Stimulated activated naive CD4-positive, alpha-beta T cell treated with Interleukin-2 at 50 U/mL for 16 hours (primary cell): ENCODE data around the gene LPGAT1.

ENCODE experiments used
- DNase-seq: peaks from one replicate; lab custom pipeline; 2025; lab: John Stamatoyannopoulos, UW

LPGAT1 gene

GRCh38 chr1:211762206-211762605 is 68.4 kb downstream of the LPGAT1 start:
- DNase-seq: no peak

GRCh38 chr1:211761400-211761799 is 69.2 kb downstream of the LPGAT1 start:
- DNase-seq: no peak

DNA sequence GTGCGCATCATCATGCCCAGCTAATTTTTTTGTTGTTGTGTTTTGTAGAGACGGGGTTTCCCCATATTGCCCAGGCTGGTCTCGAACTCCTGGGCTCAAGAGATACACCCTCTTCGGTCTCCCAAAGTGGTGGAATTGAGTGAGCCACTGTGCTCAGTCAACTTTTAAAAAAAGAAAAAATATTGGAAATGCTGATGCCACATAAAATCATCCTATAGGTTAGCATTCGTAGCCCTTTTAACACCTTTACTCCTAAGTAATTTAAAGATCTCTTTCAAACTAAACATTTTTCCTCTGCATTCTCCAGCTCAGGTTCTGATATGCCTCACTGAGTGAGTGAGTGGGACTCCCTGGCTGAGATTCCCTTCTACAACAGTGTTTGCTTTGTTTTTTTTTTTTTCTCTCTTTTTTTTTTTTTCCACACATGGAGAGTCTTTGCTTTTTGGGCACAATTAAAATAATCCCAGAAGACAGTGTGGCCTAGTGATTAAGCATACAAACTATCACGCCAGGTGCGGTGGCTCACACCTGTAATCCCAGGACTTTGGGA is 74.0 kb downstream of the LPGAT1 start:
- no peak for DNase-seq

GRCh38 chr1:211753649-211754251 is 76.8 kb downstream of the LPGAT1 start:
- no peak for DNase-seq

GRCh38 chr1:211752951-211753486 is 77.5 kb downstream of the LPGAT1 start:
- no peak for DNase-seq

DNA sequence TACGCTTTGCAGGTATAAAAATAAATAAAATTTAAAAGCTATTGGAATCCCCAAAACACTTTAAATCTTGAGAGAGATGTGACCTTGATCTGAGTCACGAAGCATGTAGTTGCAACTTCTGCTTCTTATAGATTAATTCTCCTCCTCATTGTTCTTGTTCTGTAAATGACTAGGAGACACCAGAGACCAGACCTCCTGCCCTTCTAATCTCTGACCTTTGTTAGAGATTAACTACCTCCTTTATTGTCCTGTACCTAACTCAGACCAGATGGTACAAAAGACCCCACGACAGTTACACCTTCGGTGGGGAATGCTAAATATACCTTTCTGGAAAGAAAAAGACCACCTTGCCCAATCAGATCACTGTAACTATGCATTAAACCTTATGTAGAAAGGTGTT is 78.2 kb downstream of the LPGAT1 start:
- DNase-seq: no peak

- no peak for DNase-seq
Observed at GRCh38 chr1:211751438-211751837, 79.1 kb downstream of the LPGAT1 start.

GRCh38 chr1:211750599-211750998 is 80.0 kb downstream of the LPGAT1 start:
- DNase-seq: no peak

- no peak for DNase-seq
Observed at GRCh38 chr1:211749251-211749650, 81.3 kb downstream of the LPGAT1 start.

GRCh38 chr1:211748810-211749209 is 81.8 kb downstream of the LPGAT1 start:
- no peak for DNase-seq

- DNase-seq: no peak
Observed at GRCh38 chr1:211742889-211743529, 87.6 kb downstream of the LPGAT1 start.

- no peak for DNase-seq
Observed at GRCh38 chr1:211742272-211742671, 88.3 kb downstream of the LPGAT1 start.

DNA sequence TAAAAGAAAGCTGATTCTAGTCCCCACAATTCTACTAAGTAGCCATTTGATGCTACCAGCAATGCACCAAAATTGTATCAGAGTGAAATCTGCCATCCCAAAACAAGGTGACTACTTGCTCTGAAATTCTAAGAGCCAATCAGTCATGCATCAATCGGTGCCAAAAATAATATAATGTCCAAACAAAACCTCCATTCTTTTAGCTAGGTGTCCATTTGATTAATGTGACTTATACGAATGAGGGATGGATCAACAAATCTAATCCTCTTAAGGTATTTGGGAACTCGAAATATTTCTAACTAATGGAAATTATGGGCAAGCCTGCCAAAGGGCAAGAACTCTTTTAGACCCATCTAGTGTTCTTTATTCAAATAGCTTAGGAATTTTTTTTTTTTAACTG is 88.8 kb downstream of the LPGAT1 start:
- no peak for DNase-seq

DNA sequence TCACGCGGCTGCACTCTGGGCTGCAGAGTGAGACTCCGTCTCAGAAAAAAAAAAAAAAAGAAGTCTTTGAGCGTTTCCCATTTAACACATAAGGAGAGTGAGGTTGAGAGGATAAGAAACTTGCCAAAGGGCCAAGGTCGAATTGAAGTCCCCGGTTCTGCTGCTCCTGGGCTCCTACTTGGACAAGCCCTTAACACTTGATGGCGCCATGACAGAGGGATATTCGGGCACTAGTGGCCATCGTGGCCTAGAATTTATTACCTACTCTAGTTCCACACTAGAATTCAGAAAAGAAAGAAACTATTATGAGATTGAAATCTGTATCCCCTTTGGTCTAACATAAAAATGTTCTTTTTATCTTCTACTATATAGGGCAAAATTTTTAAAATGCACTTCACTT is 89.4 kb downstream of the LPGAT1 start:
- DNase-seq: no peak

- DNase-seq: no peak
Observed at GRCh38 chr1:211739671-211740411, 90.7 kb downstream of the LPGAT1 start.

DNA sequence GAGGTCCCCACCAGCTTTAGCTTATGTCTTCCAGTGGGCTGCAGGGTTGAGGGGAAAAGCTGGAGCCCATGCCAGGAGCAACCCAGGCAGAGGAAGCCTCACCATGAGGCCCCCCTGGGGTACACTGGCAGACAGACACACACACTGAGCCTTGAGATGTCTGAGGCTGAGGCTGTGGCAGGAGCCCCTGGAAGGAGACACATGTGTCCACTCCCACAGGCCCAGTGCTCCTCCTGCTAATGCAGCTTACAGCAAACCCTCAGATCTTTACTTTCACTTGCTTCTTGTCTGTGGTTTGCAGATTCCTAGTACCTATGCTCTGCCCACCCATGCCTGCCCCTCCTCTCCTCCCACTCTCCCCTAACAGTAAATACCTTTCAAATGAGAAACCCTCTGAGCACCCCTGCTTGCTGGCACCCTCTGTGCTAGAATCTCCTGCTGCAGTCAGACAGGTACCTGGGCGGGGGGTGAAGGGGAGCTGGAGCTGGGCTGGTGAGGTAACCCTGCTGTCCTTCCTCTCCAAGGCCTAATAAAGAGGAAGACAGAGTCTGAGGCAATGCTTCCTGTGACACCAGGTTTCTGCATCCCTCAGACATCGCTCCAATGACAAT is 91.8 kb downstream of the LPGAT1 start:
- DNase-seq: no peak

- DNase-seq: no peak
Observed at GRCh38 chr1:211738096-211738690, 92.4 kb downstream of the LPGAT1 start.

GRCh38 chr1:211737115-211738035 is 93.2 kb downstream of the LPGAT1 start:
- no peak for DNase-seq

DNA sequence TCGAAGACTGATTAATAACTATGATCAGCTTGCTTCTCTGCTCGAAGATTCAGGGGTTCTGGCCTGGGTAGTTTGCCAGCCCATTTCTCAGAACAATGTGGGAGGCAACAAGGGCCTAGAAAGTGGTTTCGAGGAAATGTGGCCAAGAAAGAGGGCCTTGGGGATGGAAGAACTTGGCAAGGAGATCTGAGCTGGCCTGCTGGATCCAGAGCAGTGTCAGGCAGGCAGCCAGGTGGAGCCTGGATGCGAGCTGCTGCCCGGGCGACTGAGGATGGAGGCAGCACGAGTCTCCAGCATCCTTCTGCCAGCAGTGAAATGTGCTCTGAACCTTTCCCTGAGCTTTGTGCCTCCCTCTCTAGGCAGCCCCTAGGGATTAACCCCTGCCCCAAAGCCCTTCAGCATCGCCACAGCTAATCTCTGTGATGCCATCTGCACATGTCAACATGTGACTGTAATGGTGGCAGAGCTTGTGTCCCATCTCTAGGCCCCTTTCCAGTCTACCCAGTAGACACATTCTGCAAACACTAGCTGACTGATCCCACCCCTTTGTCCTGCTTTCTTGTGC is 94.1 kb downstream of the LPGAT1 start:
- no peak for DNase-seq
